Activated gamma-delta T cell treated with Interleukin-2 at 50 U/mL for 16 hours (primary cell): ENCODE measurements around the gene TARP.

Experiments
- DNase-seq: peaks from one replicate; pipeline ENCODE4 v3.0.0-alpha.2; 2020

Gene TARP

DNA sequence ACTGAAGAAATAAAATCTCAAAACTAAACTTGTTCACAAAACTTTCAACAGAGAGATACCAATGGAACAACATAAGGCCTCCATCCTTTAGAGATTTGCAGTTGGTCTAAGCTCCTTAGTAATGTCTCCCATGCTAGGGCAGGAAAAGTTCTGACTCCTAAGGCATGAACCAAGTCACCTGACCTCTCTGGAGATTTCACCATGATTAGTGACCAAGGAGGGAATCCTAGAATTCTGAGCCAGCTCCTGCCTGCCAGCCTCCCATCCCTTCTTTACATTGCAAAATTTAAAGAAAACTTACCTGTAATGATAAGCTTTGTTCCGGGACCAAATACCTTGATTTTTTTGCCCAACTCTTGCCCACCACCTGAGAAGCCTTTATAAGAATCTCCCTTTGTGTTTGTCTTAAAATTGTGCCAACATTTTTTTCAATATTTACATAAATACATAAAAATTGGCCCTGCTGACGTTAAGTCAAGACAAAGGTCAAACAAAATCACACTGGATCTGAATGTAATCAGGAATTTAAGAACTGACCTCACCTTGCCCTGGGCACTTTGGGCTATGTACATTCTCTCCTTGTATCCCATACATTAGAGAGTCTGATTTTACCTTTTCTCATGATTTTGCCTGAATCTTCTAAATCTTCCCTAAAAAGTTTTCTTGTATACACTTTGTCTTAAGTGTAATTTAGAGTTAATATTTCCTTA, at the start of gene TARP:
Gene TARP, minus strand, starts transcription at position 351 of the 710 bp plus-strand sequence.
- DNase-seq, result no peak

DNA sequence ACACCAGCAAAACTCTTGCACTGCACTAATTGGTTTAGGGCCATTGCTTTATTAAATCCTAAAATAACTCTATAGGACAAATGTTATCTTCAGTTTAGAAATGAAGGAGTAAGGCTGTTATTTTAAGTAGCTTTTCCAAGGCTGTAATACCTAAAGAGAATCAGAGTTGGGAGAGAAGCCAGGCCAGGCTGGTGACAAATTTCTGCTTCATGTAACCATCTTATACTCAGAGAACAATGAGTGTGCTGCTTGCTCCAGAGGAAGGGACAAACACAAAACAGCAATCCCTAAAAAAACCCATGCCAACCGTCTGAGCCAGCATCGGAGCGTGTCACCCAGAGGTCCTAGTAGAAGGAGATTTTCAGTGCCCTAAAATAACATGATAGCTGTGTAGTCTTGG, 49.7 kb upstream of the TARP start:
- DNase-seq, result no peak

DNA sequence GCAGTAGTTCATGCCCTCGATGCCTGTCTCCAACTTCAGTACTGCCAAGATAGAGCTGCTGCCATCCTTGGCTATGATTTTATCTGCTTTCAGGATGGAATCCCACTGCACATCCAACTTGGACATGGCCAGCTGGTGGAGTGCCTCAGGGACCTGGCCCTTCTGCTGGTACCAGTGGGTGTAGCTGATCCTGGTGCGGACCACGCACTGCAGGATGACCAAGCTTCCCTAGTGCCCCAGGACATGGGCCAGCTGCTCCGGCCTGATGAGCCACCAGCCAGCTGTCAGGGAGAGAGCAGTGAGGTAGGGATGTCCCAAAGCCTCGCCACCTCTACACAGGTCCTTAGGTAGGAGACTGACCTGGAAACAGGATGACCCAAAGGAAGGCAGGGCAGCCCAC, 49.0 kb upstream of the TARP start:
- DNase-seq, result no peak

DNA sequence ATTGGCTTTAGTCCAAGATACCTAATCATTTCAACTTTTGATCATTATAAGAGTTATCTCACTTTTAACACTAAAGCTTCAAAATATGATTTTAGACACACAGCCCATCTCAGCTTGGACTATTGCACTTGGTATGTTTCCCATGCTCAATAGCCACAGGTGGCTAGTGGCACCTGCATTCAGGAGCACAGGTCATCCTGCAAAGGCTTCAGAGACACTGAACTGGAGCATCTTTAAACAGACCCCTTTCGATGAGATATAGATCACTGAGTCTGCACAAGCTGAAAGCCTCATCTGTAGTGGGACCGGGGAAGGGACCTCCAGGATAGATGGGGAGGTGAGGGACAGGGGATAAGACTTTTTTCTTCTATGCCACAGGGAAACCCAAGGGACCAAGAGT, 48.5 kb upstream of the TARP start:
- no peak for DNase-seq

DNA sequence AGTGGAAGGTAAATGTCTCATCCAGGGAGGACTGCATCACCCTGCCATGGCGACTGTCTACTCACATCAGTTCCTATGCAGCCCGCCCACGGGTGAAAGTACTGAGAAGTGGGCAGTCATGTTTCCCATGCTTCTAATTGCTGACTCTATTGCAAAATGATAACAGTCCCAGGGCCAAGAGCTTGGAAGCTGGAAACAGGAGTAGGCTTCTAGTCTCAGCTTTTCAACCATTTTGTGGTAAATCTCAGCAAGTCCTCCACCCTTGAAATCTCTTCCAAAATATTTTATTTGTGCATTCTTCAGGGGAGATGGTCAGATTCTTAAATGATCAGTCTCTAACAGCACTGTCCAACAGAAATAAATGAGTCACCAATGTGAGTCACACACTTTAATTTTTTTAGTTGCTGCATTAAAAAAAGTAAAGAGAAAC, 48.1 kb upstream of the TARP start:
- no peak for DNase-seq

DNA sequence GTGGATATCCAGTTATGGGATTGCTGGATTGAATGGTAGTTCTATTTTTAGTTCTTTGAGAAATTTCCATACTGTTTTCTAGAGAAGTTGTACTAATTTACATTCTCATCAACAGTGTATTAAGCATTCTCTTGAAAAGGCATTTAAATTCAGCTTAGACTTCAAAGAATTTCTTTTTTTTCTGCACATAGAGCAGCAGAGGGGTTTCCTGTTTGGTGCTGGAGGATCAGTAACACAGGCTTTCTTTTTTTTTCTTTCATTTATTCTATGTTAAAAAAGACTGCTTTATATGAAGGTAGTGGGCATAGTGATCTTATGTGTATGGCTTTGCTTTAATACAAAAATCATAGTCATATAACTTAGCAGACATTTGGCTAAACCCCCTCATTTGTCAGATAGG, 47.6 kb upstream of the TARP start:
- DNase-seq, result no peak

DNA sequence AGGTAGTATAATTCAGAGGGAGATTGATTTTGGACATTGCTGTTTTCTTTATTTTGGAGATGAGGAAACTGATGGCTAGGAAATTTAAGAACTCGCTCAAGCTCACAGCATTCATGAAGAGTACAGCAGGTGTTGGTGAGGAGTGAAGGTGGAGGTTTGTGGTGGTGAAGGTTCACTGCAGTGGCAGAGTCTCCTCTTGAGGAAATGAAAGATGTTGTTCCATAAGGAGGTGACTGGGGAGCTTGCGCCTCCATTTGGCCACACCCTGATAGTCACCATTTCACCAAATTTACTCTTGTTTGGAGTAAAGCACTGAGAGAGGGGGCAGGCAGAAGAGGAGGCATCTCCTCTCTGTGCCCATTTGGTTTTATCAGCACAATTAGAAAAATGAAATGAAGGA, 46.4 kb upstream of the TARP start:
- no peak for DNase-seq

DNA sequence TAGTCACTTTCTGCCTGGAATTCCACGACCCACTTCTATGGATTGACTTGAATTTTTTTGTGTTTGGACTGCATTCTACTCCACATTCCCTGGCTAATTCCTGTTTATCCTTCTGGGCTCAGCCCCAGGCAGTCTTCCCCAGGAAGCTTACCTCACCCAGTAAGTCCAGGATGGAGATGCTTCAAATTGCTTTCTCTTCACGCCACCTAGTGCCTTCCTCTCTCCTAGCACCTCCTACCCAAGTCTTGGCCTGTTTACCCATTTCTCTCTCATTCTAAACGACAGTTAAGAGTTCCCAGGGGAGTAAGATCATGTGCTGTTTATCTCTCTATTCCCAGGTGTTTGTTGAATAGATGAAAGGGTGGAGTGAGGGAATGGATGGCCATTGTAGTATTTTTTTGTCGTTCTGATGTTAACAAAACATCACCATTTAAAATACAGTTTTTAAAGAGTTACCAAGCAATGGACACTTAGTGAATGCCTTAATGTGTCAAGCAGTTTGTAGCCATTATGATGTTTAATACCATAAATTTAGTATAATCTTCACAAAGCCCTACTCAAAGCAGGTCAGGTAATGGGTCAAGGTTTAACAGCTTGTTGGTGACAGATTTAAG, 45.5 kb upstream of the TARP start:
- DNase-seq, result no peak

DNA sequence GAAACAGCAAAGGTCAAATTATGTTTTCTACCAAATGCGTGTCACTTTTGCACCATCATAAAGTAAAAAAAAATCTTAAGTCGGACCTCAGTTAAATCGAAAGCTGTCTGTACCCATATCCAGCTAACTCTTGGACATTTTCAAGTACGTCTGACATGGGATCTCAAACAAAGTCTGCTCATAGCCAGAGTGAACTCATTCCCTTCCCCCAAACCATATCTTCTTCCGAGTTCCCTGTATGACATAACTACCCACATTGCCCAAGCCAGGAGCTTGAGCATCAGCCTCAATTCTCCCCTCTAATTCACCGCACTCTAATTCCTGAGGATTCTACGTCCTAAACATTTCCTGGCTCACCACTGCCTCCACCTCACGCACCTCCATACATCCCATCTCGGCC, 44.8 kb upstream of the TARP start:
- DNase-seq, result no peak

DNA sequence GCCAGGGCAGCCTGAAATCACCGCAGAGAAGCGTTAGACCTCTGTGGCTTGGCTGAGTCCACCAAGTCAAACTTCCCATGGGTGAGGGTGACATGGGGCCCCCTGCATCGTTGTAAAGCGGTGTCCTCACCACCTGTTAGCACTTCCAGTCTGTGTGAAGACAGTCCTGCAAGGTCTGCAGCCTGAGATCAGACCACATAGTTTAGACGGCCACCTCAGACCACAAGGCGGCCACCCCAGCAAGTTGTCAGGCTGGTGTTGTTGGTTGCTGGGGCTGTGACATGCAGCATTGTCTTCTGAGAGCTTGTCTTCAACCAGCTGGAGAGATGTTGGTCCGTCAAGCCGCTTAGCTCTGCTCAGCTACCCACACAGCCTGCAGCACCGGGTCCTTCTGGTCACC, 44.1 kb upstream of the TARP start:
- peak; percentile 57 for DNase-seq

DNA sequence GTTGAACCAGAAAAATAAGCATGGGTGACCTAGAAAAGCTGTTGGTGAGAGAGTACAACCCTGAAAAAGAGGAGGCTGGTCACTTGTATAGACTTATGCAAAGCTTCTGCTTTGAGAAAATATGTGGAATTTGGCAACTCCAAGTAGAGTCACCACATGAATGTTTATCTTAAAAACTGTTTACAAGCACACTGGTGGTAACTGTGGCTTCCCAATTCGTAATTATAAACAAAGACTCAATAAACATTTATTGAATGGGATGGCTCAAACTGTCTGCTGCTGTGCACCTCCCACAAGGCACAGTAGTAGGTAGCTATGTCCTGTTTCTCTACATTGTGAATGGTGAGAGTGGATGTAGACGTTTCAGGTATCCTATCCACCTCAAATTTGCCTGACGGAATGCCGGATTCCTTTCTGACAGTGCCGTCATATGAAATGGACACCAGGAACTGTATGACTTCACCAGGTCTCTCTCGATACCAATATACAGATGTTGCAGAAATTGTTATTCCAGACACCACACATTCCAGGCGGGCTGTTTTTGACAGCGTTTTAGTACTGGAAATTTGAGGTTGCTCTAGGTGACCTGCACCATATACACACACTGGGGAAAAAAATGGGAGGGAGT, 43.4 kb upstream of the TARP start:
- DNase-seq, result no peak

DNA sequence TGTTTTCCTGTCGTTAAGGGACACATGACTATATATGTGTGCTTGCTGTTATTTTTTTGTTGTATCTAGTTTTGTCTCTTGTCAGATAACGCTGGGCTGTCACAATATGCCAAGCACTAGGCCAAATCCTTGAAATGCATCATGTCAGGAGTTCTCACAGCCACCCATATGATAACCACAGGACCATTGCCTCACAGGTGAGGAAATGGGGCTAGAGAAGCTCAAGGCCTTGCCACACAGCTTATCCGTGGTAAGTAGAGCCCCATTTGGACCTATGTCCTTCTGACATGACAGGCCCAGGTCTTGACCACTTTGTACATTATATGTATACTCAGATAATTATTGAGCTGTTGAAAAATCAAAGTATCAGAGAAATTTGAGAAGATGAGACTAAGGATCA, 42.0 kb upstream of the TARP start:
- DNase-seq, result no peak

DNA sequence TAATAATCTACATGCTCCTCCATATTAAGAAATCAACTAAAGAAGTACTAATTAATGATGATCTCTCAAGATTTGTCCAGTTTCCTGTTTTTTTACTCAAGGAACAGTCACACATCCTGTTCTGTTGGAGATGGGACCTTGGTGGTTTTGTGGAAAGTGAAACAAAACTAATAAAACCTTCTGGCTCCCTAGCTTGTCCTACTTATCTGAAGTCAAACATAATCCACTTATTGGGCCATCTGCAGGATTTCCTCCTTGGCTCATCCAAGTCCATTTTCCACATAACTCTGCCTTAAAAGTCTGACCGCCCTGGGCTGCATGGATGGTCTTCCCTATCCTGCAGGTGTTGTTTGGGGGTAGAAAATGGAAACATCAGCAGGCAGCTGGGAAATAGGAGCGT, 39.4 kb upstream of the TARP start:
- DNase-seq, result no peak

DNA sequence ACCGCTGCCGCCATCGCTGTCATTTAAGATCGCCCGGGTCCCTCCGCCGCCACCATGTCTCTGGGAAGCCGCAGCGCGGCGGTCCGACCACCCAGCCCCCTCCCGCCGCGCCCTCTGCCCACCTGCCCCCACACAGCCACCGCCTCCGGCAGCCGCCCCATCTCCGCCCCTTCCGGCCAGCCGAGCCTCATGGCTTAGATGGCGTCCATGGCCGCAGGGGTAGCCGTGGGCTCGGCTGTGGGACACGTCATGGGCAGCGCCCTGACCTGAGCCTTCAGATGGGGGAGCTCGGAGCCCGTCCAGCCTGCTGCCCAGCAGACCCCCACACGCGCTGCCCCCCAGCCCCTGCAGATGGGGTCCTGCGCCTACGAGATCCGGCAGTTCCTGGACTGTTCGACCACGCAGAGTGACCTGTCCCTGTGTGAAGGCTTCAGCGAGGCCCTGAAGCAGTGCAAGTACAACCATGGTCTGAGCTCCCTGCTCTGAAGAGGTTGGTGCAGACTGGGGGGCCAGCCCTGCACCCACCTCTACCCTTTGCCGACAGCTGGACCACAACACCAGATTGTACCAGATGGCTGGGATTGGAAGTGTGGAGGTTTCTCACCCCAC, 38.0 kb upstream of the TARP start:
- no peak for DNase-seq

DNA sequence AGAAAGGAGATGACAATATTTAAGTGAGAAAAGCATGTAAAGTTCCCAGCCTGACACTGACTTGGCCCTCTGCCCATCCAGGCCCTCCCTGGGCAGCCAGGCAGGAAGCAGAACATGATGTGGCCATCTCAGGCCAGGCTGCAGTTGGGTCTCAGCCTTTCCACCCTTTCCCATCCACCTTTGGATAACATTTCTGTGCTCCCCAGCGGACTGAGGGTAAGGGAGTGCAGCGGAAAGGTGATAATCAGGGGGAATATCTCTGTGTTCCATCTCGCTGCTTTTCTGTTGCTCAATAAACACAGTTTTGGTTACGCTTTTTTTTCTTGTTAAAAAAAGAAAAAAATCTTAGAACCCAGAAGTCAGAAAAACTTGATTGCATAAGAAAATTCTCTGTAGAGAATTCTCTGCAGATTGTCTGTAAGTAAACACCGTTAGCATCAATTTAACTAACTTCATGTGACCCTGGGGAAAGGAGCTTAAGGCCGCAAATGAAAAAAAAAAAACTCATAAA, 37.2 kb upstream of the TARP start:
- DNase-seq, result no peak

DNA sequence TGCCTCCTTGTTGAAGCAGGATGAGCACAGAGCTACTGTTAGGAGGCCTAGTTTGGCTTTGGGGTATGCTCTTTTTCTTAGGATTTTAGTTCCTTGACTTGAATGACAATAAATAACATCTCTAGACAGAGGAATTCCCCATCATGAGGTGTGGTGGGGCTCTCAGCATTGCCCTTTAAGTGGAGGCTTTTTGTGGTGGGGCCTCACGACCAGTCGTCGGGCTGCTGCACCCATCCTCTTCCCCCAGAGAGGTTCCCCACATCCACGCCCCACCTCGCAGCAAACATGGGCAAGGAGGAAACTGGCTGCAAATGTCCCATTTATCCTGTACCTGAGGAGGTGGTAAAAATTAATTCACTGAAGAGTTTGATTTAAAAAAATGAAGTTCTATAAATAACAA, 36.1 kb upstream of the TARP start:
- no peak for DNase-seq

DNA sequence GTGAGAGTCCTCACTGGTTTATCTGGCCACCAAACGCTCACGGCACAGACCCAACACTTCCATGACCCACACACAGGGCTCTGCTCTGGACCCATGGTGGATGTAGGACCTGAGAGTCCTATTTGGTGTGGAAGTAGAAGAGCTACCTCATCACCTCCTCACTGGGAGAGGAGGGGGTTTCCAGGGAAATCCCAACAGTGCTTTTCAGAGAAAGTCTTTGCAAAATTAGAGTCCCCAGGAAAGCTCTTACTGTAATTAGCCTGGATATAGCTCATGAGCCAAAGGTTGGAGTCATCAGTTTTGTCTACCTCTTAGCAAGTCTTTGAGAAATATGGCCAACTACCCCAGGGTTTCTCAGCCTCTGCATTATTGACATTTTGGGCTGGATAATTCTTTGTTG, 34.7 kb upstream of the TARP start:
- no peak for DNase-seq

DNA sequence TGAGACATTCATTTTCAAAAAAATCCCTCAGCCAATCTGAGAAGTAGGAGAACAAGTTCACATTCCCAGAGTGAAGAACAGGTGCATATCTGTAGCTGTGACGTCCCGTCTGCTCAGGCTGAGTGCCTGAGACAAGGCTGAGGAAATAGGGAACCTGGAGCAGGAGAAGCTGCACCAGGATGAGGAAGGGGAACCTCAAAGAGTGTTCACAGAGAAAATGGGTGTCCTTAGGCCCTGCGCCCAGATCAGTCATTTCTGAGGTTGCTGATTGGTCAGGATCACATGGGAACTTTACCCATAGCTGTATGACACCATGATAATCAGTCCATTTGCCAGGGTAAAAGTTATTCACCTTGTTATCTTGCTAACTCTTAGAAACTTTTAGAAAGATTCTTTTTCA, 34.2 kb upstream of the TARP start:
- DNase-seq, result no peak

DNA sequence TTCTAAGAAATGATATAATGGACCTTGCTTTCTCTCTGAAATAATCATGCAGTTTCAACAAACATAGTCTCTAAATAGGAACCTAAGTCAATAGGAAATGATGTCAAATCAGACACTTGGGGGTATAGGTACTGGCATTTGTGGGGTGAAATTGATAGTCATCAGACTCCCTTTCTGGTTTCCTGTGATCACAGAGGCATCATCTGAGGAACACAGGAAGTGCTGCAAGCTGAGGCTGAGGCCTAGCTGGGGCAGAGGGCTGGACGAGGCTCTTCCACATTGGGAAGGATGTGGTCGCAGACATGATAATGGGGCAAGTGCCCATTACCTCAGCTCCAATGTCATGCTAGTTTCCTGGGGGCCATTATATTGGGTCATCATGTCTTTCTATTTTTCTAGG, 33.5 kb upstream of the TARP start:
- no peak for DNase-seq

DNA sequence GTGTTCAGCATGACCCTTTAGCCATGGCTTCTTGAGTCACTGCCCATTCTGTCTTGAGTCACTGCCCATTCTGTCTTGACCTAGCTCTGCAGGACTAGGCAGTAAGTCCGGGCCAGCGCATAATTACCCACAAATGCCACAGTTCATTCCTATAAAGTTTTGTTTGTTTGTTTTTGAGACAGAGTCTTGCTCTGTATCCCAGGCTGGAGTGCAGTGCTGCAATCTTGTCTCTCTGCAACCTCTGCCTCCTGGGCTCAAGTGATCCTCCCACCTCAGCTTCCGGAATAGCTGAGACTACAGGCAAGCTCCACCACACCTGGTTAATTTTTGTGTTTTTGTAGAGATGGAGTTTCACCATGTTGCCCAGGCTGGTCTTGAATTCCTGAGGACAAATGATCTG, 32.7 kb upstream of the TARP start:
- DNase-seq, result no peak

DNA sequence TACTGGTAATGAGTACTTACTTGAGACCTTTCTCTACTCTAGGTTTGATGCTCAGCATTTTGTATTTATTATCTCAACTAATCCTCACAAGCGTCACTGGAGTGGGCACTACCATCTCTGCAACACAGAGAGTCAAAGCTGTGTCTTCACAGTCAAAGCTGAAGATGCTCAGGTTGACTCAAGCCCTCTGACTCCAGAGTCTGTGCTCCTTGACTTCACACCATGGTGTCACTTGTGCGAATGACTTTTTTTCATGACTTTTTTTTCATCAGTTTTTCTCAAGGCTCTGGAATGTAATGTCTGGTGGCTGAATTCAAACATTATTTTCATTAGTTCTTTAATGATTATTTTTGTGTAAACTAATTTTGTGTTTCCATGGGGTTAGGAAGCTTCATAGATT, 30.4 kb upstream of the TARP start:
- DNase-seq, result no peak

DNA sequence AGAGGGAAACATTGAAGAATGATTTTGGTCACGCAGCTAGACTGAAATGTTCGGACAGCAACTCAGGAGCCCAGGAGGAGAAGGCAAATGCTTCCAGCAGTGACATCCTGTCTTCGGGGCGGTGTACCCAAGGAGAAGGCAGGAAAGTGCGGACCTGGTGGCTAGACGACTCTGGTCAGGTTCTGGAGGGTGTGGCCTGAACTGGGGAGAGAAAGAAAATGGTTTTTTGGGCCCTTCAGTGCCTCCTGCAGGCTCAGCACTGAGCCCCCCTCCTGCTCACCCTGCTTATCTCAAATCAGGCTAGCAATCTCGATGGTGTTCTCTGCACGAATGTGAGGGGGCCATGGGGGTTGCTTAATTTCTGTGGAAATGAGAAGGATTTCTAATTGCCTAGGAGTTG, 26.7 kb upstream of the TARP start:
- DNase-seq, result no peak

DNA sequence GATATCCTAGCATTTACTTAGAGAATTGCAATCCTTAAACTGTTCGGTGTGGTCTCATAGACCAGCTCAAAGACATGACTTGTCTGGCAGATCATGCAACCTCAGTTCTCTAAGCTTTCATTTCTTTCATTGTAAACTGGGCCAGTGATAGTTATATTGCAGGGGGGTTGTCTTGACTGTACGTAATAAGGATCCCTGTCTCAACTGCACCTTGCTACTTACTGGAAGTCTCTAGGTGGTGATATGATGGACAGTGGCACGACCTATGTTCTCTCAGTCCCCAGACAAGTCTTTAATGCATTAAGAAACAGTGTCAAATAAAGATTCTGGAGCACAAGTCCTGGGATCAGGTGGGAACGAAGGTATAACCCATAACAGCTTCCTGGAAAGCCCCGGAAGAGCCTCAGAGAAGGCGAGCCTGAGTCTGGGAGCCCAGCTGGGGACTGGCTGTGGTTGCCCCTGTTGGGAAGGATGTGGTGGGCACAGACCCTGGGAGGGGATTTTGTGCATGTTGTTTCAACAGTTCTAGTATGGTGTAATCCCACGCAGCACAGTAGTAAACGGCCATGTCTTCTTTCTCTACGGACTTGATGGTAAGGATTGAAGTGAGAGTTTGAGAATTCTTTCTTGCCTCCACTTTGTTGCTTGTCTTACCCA, 26.0 kb upstream of the TARP start:
- no peak for DNase-seq
